NCI-H2171 (cell line): ENCODE data around the gene KRT9.
"Not testable (repeated sequence)": the region's sequence is repeated elsewhere in the genome, so short reads cannot be mapped to it uniquely, and the experiment has no call there.

ENCODE experiments used
- DNase-seq: peaks from one replicate; lab custom pipeline; 2025; lab: John Stamatoyannopoulos, UW

KRT9 gene

GRCh38 chr17:41545829-41546410 is 25.9 kb downstream of the KRT9 start:
- DNase-seq = no peak

GRCh38 chr17:41544935-41545334 is 26.9 kb downstream of the KRT9 start:
- no peak for DNase-seq

GRCh38 chr17:41544491-41544892 is 27.4 kb downstream of the KRT9 start:
- DNase-seq = peak; percentile 51

- DNase-seq = not testable (repeated sequence)
Observed at GRCh38 chr17:41542786-41543185, 29.1 kb downstream of the KRT9 start.

GRCh38 chr17:41542357-41542756 is 29.5 kb downstream of the KRT9 start:
- DNase-seq = no peak

GRCh38 chr17:41540921-41541625 is 30.8 kb downstream of the KRT9 start:
- DNase-seq = no peak

GRCh38 chr17:41539979-41540701 is 31.7 kb downstream of the KRT9 start:
- DNase-seq = peak; percentile 62

GRCh38 chr17:41539071-41539492 is 32.8 kb downstream of the KRT9 start:
- no peak for DNase-seq

- DNase-seq = no peak
Observed at GRCh38 chr17:41538565-41538991, 33.3 kb downstream of the KRT9 start.

- DNase-seq = no peak
Observed at GRCh38 chr17:41537990-41538389, 33.9 kb downstream of the KRT9 start.

GRCh38 chr17:41537614-41537954 is 34.3 kb downstream of the KRT9 start:
- no peak for DNase-seq

GRCh38 chr17:41536741-41537613 is 34.9 kb downstream of the KRT9 start:
- no peak for DNase-seq

GRCh38 chr17:41535764-41536481 is 35.9 kb downstream of the KRT9 start:
- no peak for DNase-seq

- no peak for DNase-seq
Observed at GRCh38 chr17:41534899-41535546, 36.8 kb downstream of the KRT9 start.

GRCh38 chr17:41533613-41534012 is 38.2 kb downstream of the KRT9 start:
- DNase-seq = no peak

- DNase-seq = no peak
Observed at GRCh38 chr17:41532947-41533570, 38.8 kb downstream of the KRT9 start.

- no peak for DNase-seq
Observed at GRCh38 chr17:41531993-41532392, 39.9 kb downstream of the KRT9 start.

- no peak for DNase-seq
Observed at GRCh38 chr17:41530062-41531048, 41.5 kb downstream of the KRT9 start.

- DNase-seq = no peak
Observed at GRCh38 chr17:41529491-41529915, 42.4 kb downstream of the KRT9 start.
